Tibial artery (tissue), 4 donors: ENCODE results near the gene CHRNB2.

ENCODE experiments used
- DNase-seq, 2 donors: peaks; one replicate each; pipeline ENCODE4 v3.0.0-alpha.2; 2019
- H3K27ac ChIP-seq, 2 donors: fragments of 200-600 bp; sonication (generic) in 1 of 2; 1 replicate in 1 of 2; 2 replicates in 1 of 2; pipeline ENCODE4 v1.5.1; 2018 to 2019; ENCODE audit warnings: mild to moderate bottlenecking in 1 of 2
- H3K27me3 ChIP-seq, 2 donors: fragments of 200-600 bp; sonication (generic) in 1 of 2; one replicate each; pipeline versions ENCODE4 v1.5.1 to v1.6.0; 2016 to 2019
- H3K36me3 ChIP-seq, 3 donors: fragments of 200-600 bp; sonication (generic) in 2 of 3; one replicate each; pipeline ENCODE4 v1.5.1; 2016 to 2019; ENCODE audit warnings: mild to moderate bottlenecking in 2 of 3
- H3K4me1 ChIP-seq, 4 donors: fragments of 200-600 bp; sonication (generic) in 2 of 4; 1 replicate in 3 of 4; 2 replicates in 1 of 4; pipeline ENCODE4 v1.5.1; 2016 to 2019
- H3K4me3 ChIP-seq, 2 donors: fragments of 200-600 bp; sonication (generic) in 1 of 2; 1 replicate in 1 of 2; 2 replicates in 1 of 2; pipeline ENCODE4 v1.5.1; 2018 to 2019; ENCODE audit warnings: mild to moderate bottlenecking in 2 of 2
- H3K9me3 ChIP-seq, 3 donors: fragments of 200-600 bp; sonication (generic) in 1 of 3; one replicate each; pipeline ENCODE4 v1.5.1; 2016 to 2019
- CTCF ChIP-seq, 2 experiments: fragments of 200-600 bp in 1 of 2; fragments of 450-650 bp in 1 of 2; IDR thresholded peaks; one replicate each; pipeline ENCODE4 v1.5.1; 2017 to 2019; ENCODE audit warnings: antibody characterized with exemption in 2 of 2, mild to moderate bottlenecking in 1 of 2, moderate library complexity in 1 of 2
- intact Hi-C: fragments of 100-400 bp; cut with DNase I; formaldehyde crosslinking; loops from one replicate; pipeline ENCODE4 v1.15.0; 2023; ENCODE audit warnings: low total_unique reads

Gene CHRNB2

GRCh38 chr1:154614247-154614646, 46.7 kb downstream of the CHRNB2 start:
- Histone ChIP-seq H3K27ac (no peak overlapping the region), H3K36me3 (no peaks in the 10 kb centered on the region), H3K4me3 (no peak overlapping the region), H3K4me1 (peaks cover 0 to 3% (median 2%) of the 10 kb centered on the region in 4 donors), H3K27me3 (no peaks in the 10 kb centered on the region), H3K9me3 (no peaks in the 10 kb centered on the region)
- TF ChIP-seq CTCF (IDR thresholded peaks at IDR 0.05) = no peak
- no peak for DNase-seq
- intact Hi-C loops = no loop called here

GRCh38 chr1:154614901-154615300, 47.3 kb downstream of the CHRNB2 start:
- DNase-seq = no peak
- no peak overlapping the region for H3K4me3 ChIP-seq
- intact Hi-C loops = no loop called here

GRCh38 chr1:154615411-154615810, 47.8 kb downstream of the CHRNB2 start:
- Histone ChIP-seq H3K9me3 (no peaks in the 10 kb centered on the region), H3K4me3 (no peak overlapping the region), H3K36me3 (no peaks in the 10 kb centered on the region), H3K4me1 (no peaks in the 10 kb centered on the region), H3K27me3 (no peaks in the 10 kb centered on the region), H3K27ac (no peak overlapping the region)
- intact Hi-C loops = no loop called here
- no peak for DNase-seq
- no peak for TF ChIP-seq CTCF (IDR thresholded peaks at IDR 0.05)

More at GRCh38 chr1:154614901-154615300, 47.3 kb downstream of the CHRNB2 start:
- no peaks in the 10 kb centered on the region for H3K4me1 ChIP-seq
- H3K27me3 ChIP-seq = no peaks in the 10 kb centered on the region
- no peak overlapping the region for H3K27ac ChIP-seq
- no peaks in the 10 kb centered on the region for H3K9me3 ChIP-seq
- no peak for TF ChIP-seq CTCF (IDR thresholded peaks at IDR 0.05)
- H3K36me3 ChIP-seq = no peaks in the 10 kb centered on the region

- no peaks in the 10 kb centered on the region for H3K9me3 ChIP-seq
- H3K4me1 ChIP-seq = no peaks in the 10 kb centered on the region
- no peak for DNase-seq
- intact Hi-C loops = no loop called here
- no peaks in the 10 kb centered on the region for H3K36me3 ChIP-seq
- H3K27ac ChIP-seq = no peak overlapping the region
- no peaks in the 10 kb centered on the region for H3K27me3 ChIP-seq
- no peak for TF ChIP-seq CTCF (IDR thresholded peaks at IDR 0.05)
- no peak overlapping the region for H3K4me3 ChIP-seq
Measured at GRCh38 chr1:154616659-154617345, 49.2 kb downstream of the CHRNB2 start.

- Histone ChIP-seq H3K4me1 (no peaks in the 10 kb centered on the region), H3K4me3 (no peak overlapping the region), H3K27me3 (no peaks in the 10 kb centered on the region), H3K27ac (no peak overlapping the region), H3K36me3 (no peaks in the 10 kb centered on the region), H3K9me3 (no peaks in the 10 kb centered on the region)
- intact Hi-C loops = no loop called here
- no peak for DNase-seq
- TF ChIP-seq CTCF (IDR thresholded peaks at IDR 0.05) = no peak
Measured at GRCh38 chr1:154619181-154619948, 51.8 kb downstream of the CHRNB2 start.
